ENCODE data around the gene BAIAP2L1. TPM values are rescaled to one million over a fixed set of nuclear protein-coding genes. Genes with fewer than 3 reads are reported as not detected.
"Not testable (repeated sequence)": the region's sequence is repeated elsewhere in the genome, so short reads cannot be mapped to it uniquely, and the experiment has no call there.

Gene BAIAP2L1
- total RNA-seq, 3 donors from 2014 or later: 1.3 to 11.0 (median 8.5) TPM

DNA sequence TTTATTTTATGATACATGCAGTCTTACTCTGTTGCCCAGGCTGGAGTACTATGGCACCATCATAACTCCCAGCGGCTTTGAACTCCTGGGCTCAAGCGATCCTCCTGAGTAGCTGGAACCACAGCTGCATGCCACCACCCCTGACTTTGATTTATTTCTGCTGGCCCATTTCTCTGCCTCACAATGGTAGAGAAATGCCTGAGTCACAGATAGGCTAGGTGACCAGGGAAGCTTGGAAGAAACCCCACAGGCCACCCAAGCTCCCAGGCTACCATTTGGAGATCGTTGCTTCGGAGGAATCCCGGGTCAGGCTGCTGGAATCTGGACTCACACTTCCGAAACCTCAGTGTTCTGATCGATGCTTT, 17.4 kb upstream of the BAIAP2L1 start:
- H3K36me3 ChIP-seq: no peaks in the 10 kb centered on the region
- H3K4me1 ChIP-seq: no peaks in the 10 kb centered on the region
- H3K27ac ChIP-seq: no peak overlapping the region
- peaks cover 0 to 1% of the 10 kb centered on the region in 2 donors for H3K27me3 ChIP-seq
- no peaks in the 10 kb centered on the region for H3K9me3 ChIP-seq
- no peak for DNase-seq (ENCODE audit: low spot score in 2 of 2)
- intact Hi-C loops (cut with DNase I; ENCODE audit: low total_unique reads): no loop called here
- H3K4me3 ChIP-seq: no peak overlapping the region
- TF ChIP-seq POLR2A (IDR thresholded peaks at IDR 0.05) (no peak), CTCF (IDR thresholded peaks at IDR 0.05) (no peak), POLR2AphosphoS5 (IDR thresholded peaks at IDR 0.05) (no peak)

DNA sequence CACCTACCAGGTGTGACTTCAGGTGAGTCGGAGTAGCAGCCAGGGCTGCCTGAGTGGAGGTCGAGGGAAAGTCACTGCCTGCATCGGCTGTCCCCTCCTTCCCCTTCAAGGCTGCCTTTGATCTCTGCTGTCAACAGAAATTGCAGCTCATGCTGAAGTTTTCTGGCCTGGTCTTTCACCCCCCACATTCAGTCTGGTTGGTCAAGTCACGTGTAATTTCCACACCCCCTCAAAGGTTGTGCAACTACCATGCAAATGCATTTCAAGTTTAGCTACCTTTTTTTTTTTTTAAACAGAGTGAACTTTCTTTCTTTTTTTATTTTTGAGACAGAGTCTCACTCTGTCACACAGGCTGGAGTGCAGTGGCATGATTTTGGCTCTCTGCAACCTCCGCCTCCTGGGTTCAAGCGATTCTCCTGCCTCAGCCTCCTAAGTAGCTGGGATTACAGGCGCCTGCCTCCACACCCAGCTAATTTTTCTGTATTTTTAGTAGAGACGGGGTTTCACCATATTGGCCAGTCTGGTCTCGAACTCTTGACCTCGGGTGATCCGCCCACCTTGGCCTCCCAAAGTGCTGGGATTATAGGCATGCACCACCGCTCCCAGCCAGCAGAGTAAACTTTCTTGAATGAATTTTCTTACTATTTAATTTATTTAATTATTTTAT, 16.8 kb upstream of the BAIAP2L1 start:
- H3K27ac ChIP-seq; H3K4me1 ChIP-seq; H3K36me3 ChIP-seq; H3K9me3 ChIP-seq; H3K27me3 ChIP-seq; intact Hi-C loops (cut with DNase I; ENCODE audit: low total_unique reads); DNase-seq (ENCODE audit: low spot score in 2 of 2); H3K4me3 ChIP-seq: not testable (repeated sequence)

DNA sequence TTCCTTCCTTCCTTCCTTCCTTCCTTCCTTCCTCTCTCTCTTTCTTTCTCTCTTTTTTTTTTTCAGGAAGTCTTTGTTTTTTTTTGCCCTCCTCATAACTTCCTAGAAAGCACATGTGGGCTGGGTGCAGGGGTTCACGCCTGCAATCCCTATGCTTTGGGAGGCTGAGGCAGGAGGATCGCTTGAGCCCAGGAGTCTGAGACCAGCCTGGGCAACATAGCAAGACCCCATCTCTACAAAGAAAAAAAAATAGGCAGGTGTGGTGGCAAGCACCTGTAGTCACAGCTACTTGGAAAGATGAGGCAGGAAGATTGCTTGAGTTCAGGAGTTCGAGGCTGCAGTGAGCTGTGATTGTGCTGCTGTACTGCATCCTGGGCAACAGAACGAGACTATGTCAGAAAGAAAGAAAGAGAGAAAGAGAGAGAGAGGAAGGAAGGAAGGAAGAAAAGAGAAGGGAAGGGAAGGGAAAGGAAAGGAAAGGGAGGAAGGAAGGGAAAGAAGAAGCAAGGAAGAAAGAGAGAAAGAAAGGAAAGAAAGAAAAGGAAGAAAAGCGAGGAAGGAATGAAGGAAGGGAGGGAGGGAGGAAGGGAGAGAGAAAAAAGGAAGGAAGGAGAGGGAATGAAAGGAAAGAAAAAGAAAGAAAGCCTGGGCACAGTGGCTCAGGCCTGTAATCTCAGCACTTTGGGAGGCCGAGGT, 13.5 kb upstream of the BAIAP2L1 start:
- DNase-seq (ENCODE audit: low spot score in 2 of 2): no peak
- Histone ChIP-seq H3K27ac (no peak overlapping the region), H3K9me3 (no peaks in the 10 kb centered on the region), H3K4me1 (no peaks in the 10 kb centered on the region), H3K27me3 (no peaks in the 10 kb centered on the region), H3K36me3 (no peaks in the 10 kb centered on the region), H3K4me3 (no peak overlapping the region)
- TF ChIP-seq CTCF (IDR thresholded peaks at IDR 0.05) (no peak), POLR2A (IDR thresholded peaks at IDR 0.05) (no peak), POLR2AphosphoS5 (IDR thresholded peaks at IDR 0.05) (no peak)
- intact Hi-C loops (cut with DNase I; ENCODE audit: low total_unique reads): no loop called here

DNA sequence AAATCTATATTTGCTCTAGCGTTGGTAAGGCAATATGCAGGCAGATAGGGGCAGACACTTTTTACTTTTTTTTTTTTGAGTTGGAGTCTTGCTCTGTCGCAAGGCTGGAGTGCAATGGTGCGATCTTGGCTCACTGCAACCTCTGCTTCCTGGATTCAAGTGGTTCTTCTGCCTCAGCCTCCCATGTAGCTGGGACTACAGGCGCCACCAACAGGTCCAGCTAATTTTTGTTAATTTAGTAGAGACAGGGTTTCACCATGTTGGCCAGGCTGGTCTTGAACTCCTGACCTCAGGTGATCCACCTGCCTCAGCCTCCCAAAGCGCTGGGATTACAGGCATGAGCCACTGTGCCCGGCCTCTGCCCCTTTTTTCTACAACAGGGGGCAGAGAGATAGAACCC, 12.8 kb upstream of the BAIAP2L1 start:
- intact Hi-C loops (cut with DNase I; ENCODE audit: low total_unique reads); H3K4me1 ChIP-seq; DNase-seq (ENCODE audit: low spot score in 2 of 2); H3K4me3 ChIP-seq; H3K27ac ChIP-seq; H3K36me3 ChIP-seq; H3K27me3 ChIP-seq; H3K9me3 ChIP-seq: not testable (repeated sequence)

DNA sequence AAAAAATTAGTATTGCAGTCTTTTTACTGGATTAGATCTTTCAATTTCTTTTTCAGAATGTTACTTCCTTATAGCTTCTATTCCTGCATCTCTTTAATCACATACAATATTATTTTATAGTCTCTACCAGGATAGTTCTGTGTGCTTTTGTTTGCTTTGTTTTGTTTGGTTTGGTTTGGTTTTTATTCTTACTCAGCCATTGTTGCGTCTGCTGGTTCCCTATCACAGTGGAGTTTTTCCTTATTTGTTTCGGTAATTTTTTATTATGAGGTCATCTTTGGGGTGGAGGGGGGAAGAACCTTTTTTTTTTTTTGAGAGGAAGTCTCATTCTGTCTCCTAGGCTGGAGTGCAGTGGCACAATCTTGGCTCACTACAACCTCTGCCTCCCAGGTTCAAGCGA, 9.0 kb upstream of the BAIAP2L1 start:
- intact Hi-C loops (cut with DNase I; ENCODE audit: low total_unique reads): no loop called here
- TF ChIP-seq POLR2A (IDR thresholded peaks at IDR 0.05) (no peak), CTCF (IDR thresholded peaks at IDR 0.05) (no peak), POLR2AphosphoS5 (IDR thresholded peaks at IDR 0.05) (no peak)
- no peaks in the 10 kb centered on the region for H3K9me3 ChIP-seq
- DNase-seq (ENCODE audit: low spot score in 2 of 2): no peak
- H3K27me3 ChIP-seq: no peaks in the 10 kb centered on the region
- no peaks in the 10 kb centered on the region for H3K36me3 ChIP-seq
- no peak overlapping the region for H3K27ac ChIP-seq
- H3K4me1 ChIP-seq: no peaks in the 10 kb centered on the region
- no peak overlapping the region for H3K4me3 ChIP-seq

GRCh38 chr7:98408146-98408545, 7.3 kb upstream of the BAIAP2L1 start:
- H3K36me3 ChIP-seq; H3K27me3 ChIP-seq; H3K4me1 ChIP-seq; H3K4me3 ChIP-seq; H3K9me3 ChIP-seq; H3K27ac ChIP-seq; intact Hi-C loops (cut with DNase I; ENCODE audit: low total_unique reads); DNase-seq (ENCODE audit: low spot score in 2 of 2): not testable (repeated sequence)
